ENCODE results near the gene INTS6.
"Not testable (repeated sequence)": the region's sequence is repeated elsewhere in the genome, so short reads cannot be mapped to it uniquely, and the experiment has no call there.

Gene INTS6

DNA sequence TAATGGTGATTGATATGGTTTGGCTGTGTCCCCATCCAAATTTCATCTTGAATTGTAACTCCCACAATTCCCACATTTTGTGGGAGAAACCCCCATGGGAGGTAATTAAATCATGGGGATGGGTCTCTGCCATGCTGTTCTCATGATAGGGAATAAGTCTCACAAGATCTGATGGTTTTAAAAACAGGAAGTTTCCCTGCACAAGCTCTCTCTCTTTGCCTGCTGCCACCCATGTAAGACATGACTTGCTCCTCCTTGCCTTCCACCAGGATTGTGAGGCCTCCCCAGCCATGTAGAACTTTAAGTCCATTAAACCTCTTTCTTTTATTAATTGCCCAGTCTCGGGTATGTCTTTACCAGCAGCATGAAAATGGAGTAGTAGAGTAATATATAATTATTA, 37.5 kb downstream of the INTS6 start:
- DNase-seq (ENCODE audit: low read depth in 3 of 3), result not testable (repeated sequence)

DNA sequence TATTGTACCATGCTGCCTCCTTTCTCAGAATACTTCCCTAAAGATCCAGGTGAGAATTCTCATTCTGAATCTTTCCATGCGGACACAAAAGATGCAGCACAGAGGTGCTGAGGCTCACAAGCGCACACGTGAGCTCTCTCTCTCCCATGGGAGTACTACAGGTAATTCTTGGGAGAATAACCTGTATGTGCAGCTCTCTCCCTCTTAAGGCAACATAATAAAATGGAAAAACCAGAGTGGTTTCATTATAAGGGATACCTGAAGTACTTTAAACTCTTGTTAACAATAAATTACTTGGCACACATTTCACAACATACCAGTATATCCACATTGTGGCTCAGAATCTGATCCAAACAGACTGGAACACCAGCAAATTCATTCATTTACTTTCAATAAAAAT, 40.4 kb downstream of the INTS6 start:
- DNase-seq (ENCODE audit: low read depth in 3 of 3), result no peak

DNA sequence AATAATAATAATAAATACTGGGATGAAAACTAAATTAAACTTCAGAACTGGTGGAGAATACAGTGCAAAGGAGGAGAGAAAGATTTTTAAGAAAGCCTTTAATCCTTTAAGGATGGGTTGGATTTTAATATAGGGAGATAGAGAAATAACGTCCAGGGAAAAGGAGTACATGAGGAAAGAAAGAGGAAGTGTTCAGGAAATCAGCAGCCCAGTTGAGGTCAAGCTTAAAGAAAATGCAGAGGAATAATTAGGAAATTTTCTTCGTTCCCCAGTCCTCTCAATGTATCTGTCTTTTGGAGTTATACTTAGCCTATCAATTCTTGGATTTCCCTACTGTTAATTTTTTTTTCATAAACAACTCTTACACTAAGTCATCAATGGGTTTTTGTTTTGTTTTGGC, 47.7 kb downstream of the INTS6 start:
- no peak for DNase-seq (ENCODE audit: low read depth in 3 of 3)

DNA sequence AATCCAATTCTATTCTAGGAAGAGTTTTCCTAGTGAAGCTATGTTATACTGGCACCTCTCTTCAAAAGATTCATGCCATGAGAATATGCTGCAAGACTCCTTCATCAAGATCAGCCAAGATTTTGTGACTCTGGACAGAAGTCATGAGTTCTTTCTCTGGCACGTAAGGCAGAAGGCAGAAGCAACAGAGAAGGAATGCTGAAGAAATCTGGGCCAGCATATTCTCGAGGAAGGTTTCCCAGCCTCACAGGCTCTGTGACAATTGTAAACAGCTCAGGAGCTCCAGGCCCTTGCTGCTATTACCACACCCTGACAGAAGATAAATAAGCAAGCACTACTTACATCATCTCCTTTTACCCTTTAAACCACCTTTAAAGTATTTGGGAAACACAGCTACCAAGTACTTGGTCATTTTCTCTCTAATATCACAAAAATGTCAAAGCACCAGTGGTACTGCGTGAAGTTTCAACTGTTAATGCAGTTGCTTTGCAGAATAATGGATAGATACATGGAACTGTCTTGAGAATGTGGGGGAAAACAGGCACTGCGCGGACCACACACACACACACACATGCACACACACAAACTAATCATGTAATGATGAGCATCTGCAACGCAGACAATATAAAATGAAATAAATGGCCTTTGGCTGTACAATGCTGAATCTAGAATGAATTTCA, 55.4 kb downstream of the INTS6 start:
- no peak for DNase-seq (ENCODE audit: low read depth in 3 of 3)

DNA sequence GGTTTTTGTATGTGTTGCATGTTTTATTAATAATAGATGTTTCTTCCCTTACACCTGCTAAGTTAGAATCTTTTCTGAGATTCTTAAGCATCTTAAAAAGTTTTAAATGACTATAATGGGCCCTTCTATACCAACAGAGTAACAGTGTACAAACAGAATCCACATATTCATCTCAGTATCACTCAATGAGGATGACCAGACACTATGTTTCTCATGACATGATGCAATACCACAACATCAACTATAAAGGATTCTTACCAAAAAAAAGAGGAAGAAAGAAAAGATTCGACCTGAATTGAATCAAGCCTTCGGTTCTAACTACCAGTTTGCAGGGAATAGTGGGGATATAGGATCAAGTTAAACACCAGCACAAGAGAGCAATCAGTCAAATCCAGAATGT, 56.5 kb downstream of the INTS6 start:
- DNase-seq (ENCODE audit: low read depth in 3 of 3), result no peak

DNA sequence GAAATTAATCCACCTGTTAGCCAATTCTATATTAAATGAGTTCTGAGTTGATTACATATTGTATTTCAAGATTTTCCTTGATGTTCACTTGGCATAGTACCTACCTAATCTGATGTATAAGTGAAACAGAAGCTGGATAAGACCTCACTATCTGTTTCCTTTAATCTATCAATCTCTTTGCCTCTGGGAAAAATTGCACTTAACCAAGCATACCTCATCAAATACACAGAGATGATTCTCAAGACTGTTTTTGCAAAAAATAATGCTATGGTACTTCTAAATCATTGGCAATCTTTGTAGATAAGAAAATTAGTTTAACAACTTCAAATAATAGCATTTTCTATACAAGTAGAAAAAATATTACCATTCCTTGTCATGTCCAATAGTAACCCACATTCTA, 58.1 kb downstream of the INTS6 start:
- no peak for DNase-seq (ENCODE audit: low read depth in 3 of 3)

DNA sequence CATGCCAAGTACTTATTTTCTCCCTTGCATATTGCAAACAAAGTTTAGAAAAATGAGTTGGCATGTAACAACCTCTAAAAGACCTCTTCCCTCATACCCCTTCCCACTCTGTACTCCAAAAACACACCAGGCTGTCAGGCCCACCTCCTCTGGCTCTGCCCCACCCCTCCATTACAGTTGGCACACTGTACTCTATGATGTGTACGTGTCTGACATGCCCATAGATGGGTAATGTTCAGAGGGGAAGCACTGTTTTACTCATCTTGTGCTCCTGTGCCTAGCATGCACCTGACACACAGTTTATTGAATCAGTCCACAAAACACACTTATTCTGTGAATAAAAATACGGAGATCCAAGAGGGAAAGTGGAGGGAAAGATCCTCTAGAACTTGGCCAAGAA, 67.7 kb downstream of the INTS6 start:
- no peak for DNase-seq (ENCODE audit: low read depth in 3 of 3)

DNA sequence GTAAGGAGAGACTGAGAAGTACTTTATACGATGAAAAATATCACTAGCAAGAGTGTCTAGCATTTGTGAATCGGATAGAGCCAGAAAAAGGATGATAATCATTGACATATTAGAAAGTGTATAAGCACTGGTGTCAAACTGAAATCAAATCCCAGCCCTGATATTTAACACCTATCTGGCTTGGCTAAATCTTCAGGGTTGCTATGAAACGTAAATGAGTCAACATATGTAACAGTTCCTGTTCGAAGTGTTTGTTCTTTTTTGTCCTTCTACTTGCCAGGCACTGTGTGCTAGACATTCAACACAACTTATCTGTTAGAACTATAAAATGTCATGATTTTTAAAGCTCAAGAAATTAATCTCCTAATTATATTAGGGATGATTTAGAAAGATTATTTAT, 72.6 kb downstream of the INTS6 start:
- no peak for DNase-seq (ENCODE audit: low read depth in 3 of 3)

DNA sequence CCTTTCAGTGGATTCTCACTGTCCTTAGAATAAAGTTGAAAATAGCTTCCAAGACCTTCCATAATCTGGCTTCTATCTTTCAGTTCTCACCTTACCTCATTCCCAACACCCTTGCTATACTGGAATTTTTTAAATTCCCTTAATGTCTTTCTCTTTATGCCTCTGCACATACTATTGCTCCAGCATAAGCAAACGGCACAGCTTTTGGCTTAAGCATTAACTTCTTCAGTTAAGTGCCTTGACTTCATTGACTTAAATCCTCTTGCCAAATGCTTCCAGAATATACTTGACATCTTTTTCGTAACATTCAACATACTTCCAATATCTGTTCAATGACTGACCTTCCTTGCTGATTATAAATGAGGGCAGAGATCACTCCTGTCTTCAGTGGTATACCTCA, 79.4 kb downstream of the INTS6 start:
- DNase-seq (ENCODE audit: low read depth in 3 of 3), result no peak

DNA sequence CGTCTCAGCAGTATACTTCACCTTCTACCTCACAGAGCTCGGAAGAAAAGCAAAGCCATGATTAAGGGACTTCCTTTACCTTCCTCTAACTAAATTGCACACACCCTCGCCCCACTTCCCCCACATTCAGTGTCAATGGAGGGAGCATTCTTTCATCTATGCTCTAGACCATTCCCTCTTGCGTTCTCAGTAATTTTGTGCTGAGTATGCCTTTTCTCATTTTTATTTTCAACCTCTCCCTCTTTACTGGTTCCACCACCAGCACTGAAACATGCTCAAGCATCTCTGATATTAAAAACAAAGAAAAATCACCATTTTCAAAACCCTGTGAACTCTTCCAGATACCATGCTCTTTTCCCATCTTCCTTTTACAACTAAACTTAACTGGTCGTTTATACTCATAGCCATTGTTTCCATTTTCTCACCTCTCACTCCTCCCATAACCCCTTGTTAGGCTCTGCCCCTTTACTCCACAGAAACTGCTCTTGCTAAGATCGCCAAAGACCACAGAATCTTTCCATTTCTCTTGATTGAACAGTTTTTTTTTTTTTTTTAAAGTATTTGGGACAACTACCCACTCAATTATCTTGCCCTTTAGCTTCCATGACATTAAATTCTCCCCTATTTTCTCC, 81.0 kb downstream of the INTS6 start:
- DNase-seq (ENCODE audit: low read depth in 3 of 3), result no peak

DNA sequence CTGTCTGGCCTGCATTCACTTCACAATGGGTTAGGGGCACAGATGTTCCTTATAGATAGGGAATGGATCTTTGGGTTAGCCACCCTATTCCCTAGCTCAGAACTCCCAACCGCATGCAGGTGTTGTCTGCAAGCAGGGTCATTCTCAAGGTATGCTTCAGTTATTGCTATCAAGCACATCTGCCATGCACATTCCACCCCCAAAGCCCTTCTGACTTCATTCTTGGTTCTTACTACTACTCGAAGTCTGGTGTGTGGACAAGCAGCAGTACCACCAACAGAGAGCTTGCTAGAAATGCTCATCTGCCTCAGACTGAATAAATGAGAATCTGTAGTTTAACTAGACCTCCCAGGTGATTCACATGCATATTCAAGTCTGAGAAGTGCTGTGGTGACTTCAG, 82.0 kb downstream of the INTS6 start:
- no peak for DNase-seq (ENCODE audit: low read depth in 3 of 3)

DNA sequence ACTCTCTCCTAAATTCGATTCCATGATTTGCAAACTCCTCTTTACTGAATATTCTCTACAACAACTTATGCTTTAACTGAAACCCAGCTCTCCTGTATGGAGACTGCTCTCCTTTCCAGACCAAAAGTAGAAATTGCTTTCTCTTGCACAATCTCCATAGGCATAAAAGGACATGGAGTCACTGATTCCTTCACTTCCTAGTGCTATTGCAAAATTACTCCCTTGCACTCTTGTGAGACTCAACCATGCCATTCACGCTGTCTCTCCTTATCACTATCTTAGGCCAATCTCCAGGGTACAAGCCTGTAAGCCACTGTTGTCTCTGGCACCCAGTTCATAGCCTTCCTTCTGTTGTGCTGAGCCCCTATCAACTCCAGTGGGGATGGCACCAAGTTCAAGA, 82.7 kb downstream of the INTS6 start:
- no peak for DNase-seq (ENCODE audit: low read depth in 3 of 3)

DNA sequence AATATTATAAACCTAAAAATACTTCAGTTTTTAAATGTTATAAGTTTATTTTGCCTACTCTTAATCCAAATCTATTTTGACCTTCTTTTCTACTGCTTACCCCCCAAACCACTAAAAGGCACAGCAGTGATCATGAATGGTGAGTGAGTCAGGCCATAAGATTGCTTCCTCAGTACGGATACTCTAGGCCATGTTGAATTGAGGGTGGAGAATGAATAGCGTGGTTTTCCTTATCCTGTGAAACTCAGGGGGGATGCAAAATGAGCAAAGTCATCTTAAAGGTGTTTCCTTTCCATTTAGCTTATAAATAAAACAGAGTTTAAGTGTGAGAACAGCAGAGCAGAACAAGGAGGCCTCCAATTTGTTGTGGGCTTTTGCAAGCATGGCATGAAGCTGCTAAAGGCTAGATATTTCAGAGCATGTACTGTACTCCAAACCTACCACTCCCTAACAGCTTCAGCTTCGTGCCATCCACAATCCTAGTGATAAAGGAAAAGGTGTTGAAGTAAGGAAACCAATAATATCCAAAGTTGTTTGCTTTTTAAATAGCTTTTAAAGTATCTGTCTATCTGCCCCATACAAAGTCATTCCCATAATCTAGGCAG, 88.3 kb downstream of the INTS6 start:
- no peak for DNase-seq (ENCODE audit: low read depth in 3 of 3)

DNA sequence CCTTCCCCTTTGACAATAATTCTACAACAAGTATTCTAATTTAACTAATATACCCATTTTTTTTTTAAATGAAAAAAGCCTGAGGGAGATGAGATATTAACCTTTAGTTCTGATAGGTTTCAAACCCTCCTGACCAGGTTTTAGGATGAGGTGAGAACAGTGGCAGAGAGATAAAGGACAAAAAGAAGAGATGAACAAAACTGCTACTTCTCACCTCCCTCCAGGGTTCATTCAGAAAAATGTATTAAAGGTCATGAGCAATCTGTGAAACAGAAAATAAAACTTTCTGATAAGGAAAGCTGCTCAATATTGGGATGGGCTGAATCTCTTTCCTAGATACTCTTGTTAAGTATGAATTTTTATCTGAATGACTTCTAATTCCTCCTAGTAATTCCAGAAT, 89.2 kb downstream of the INTS6 start:
- no peak for DNase-seq (ENCODE audit: low read depth in 3 of 3)

DNA sequence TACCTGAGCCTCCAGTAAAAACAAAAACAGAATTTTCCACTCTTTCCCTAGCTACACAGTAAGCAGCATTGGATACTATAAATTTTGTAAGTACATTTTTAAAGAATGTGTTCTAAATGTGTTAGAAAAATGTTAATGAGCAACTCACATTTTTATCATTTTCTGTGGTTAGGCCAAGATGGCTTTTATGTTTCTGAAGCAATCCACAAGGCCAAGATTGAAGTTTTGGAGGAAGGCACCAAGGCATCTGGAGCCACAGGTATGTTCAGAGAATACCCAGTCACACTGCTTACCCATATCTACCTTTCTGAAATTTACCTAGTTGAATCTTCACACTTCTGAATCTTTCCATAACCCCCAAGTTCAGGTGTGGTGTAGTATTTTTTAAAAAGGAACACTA, 91.7 kb downstream of the INTS6 start:
- DNase-seq (ENCODE audit: low read depth in 3 of 3), result no peak

DNA sequence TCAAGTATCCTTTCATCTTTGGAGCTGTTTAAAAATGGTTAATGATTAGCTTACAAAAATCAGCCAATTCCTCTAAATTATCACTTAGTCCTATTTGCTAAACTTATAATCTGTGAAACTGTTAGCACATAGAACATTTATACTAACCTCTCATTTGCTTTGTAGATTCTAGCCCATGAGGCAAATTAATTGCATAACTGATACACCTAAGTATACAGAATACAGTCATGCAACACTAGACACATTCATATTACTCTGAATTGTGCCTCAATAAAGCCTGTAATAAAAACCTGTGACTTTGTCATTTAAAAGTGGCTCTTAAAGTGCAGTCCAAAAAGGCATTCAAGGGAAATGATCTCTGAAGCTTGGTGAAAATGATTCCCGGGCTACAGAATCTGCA, 92.3 kb downstream of the INTS6 start:
- no peak for DNase-seq (ENCODE audit: low read depth in 3 of 3)

DNA sequence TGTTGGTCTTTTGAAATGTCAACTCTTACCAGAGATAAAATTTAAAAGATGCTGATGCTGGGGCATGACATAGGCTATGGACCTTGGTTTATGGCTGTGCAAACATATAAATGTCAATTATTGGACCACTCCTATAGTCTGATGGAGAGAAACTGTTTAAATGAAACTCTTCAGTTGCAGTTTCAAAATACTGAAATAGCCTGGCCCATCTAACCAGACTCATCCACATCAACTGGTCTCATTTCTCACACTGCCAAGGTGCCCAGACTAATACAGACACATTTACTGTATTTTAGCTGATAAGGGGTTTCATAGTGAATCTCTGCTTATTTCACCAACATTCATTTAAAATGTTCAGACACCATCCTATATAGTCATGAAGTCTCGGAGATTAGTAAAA, 93.5 kb downstream of the INTS6 start:
- DNase-seq (ENCODE audit: low read depth in 3 of 3), result no peak

DNA sequence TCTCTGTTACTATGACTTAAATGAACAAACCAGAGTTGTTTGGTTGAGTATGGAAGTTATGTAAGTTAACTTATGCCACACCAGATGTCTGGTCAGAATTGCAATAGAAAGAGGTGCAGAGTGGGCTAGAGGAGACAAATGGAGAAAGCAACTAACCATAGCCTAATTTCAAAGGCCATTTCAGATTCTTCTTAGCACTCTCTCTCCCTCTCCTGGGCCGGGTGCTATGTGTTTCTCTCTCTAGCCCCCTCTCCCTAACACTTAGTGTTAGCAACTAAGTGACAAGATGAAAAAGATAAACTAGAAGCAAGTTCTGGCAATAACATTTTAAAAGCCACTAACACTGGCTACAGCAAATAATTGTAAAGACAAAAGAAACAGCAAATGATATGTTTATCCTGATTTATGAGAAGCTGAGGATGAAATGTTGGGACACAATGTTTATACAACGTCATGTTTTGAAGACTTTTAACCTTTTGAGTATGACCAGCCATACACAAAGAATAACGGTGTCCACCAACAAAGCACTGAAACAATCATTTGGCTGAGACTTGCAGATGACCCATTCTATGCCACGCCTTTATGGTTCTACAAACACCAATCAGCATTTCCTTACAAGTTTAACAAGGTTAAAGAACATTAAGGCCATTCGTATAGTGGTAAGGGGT, 94.8 kb downstream of the INTS6 start:
- no peak for DNase-seq (ENCODE audit: low read depth in 3 of 3)

DNA sequence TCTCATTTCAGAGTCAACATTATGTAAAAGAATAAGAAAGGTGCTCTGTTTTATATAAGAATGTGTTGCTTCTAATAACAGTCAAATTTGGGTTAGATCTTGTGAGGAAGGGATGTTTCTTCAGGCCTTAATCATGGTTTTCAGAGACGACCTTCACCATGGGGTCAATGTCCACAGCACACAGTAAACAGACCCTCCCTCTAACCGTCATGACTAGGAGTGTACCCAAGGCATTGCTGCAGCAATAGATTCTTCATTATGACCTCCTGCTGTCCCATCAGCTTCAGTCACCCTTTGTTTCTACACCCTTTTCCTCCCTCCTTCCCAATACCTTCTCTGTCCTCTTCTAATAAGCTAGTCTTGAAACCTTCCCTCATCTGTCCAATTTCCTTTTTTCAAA, 97.6 kb downstream of the INTS6 start:
- no peak for DNase-seq (ENCODE audit: low read depth in 3 of 3)

DNA sequence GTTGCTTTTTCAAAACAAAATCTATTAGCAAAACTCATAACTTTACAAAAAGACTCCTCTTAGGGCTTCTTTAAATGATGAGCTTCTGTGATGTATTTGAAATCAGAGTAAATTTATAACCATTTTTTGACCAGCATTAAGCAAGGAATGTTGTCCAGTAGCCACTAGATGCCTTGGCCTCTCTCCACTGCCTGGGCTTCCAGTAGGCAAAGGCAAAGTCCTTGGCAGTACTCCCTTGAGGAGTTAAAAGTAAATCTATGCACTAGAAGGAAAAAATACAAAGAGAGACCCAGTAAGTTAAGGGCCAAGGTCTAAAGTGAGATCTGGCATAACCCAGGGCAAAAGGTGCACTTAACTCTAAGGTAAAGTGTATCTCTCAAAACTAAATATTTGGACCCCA, 103.8 kb downstream of the INTS6 start:
- no peak for DNase-seq (ENCODE audit: low read depth in 3 of 3)

DNA sequence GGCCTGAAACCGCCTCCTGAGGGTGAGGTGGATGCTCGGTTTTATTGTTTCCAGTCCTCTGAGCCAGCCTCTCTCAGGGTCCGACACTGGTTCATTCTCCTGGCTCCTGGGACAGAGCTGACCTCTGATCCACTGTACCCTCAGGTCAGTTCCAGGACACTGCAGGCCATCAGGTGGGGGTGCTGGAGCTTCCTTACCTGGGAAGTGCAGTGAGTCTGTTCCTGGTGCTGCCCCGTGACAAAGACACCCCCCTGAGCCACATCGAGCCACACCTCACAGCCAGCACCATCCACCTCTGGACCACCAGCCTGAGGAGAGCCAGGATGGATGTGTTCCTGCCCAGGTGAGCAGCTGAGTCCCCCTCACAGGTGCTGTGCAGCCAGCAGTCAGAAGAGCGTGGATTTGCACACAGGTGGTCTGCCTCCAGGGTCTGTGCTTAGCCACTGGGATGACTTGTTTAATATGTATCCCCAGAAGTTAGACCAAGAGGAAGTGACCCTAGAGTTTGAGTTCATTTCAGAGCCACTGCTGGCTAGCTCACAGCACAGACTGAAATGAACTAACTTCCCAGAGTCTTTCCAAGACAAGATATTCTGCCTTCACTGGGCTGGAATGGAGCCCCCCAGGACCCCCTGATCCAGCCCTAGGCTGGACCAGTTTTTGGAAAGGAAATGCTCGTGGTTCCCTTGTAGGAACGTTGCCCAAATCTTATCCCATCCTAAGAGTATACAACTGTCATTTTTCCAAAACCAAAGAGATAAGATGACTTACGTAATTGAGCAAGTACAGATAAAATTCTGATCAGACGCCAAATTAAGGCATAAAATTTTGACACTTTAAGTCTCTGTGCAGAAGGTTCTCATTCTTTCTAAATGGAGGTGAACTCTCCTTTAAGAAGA, 104.5 kb downstream of the INTS6 start:
- DNase-seq (ENCODE audit: low read depth in 3 of 3), result no peak

DNA sequence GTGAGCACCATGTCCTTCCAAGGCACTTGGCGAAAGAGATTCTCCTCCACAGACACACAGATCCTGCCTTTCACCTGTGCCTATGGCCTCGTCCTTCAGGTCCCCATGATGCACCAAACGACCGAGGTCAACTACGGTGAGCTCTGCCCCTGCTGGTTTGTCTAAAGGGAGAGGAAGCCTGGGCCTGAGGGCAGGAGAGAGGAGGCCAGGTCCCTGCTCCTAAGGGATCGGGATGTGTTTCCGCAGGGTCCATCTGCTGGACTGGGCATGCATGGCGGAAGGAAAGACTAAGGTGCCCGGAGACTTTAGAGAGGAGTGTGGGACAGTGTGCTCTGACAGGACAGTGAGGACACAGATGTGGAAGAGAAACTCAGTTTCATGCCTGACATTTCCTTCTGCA, 105.7 kb downstream of the INTS6 start:
- DNase-seq (ENCODE audit: low read depth in 3 of 3), result no peak

Measured in stimulated activated CD4-positive, alpha-beta T cell treated with anti-CD3 and anti-CD28 coated beads, TNF-alpha, amount 100 ng/mL, for 24 hours (primary cell).